D721Med (cell line): ENCODE data around the gene TKTL1.
"Not testable (repeated sequence)": the region's sequence is repeated elsewhere in the genome, so short reads cannot be mapped to it uniquely, and the experiment has no call there.

Experiments
- DNase-seq: peaks from one replicate; pipeline ENCODE4 v3.0.0; 2011; ENCODE audit warnings: low spot score; ENCODE audit not compliant: insufficient read length
- FAIRE-seq: peaks from 2 replicates; lab custom pipeline; 2011; peaks lifted over from hg19 to GRCh38; lab: Jason Lieb, UNC
- TF ChIP-seq, protein P1 (sequence below): IDR thresholded peaks from 2 replicates; pipeline ENCODE4 v1.5.1; 2012; ENCODE audit warnings: mild to moderate bottlenecking, control low read depth; ENCODE audit not compliant: insufficient read depth; ENCODE audit errors: missing control alignments

Gene TKTL1, protein sequence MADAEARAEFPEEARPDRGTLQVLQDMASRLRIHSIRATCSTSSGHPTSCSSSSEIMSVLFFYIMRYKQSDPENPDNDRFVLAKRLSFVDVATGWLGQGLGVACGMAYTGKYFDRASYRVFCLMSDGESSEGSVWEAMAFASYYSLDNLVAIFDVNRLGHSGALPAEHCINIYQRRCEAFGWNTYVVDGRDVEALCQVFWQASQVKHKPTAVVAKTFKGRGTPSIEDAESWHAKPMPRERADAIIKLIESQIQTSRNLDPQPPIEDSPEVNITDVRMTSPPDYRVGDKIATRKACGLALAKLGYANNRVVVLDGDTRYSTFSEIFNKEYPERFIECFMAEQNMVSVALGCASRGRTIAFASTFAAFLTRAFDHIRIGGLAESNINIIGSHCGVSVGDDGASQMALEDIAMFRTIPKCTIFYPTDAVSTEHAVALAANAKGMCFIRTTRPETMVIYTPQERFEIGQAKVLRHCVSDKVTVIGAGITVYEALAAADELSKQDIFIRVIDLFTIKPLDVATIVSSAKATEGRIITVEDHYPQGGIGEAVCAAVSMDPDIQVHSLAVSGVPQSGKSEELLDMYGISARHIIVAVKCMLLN

DNA sequence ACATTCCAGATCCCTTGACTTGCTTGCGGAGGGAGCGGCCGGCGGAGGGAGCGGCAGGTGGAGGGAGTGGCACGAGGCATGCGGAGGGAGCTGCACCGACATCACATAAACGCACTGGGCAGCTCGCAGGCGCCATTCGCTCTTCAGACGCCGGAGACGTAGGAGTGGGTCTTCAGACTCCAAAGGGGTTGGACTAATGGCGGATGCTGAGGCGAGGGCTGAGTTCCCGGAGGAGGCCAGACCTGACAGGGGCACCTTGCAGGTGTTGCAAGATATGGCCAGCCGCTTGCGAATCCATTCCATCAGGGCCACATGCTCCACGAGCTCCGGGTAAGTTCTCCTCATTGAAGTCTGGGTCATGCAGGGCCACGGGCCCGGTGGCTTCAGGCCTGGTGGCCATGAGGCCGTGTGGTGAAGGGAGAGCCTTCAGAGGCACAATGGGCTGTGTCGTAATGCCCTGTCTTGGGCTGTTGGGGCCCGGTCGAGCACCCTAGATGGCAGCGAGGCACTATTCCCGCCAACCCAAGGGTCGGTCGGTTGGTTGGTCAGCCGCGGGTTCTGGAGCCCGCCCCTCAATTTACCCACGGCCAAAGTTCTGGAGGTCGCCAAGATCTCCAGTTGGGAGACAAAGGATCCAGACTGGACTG is at the start of gene TKTL1:
TSS of gene TKTL1 (plus strand) at position 132 of the 647 bp plus-strand sequence. CDS start at position 197, 65 bp downstream.
- FAIRE-seq (no peak), DNase-seq (no peak)
- TF ChIP-seq, protein P1, sequence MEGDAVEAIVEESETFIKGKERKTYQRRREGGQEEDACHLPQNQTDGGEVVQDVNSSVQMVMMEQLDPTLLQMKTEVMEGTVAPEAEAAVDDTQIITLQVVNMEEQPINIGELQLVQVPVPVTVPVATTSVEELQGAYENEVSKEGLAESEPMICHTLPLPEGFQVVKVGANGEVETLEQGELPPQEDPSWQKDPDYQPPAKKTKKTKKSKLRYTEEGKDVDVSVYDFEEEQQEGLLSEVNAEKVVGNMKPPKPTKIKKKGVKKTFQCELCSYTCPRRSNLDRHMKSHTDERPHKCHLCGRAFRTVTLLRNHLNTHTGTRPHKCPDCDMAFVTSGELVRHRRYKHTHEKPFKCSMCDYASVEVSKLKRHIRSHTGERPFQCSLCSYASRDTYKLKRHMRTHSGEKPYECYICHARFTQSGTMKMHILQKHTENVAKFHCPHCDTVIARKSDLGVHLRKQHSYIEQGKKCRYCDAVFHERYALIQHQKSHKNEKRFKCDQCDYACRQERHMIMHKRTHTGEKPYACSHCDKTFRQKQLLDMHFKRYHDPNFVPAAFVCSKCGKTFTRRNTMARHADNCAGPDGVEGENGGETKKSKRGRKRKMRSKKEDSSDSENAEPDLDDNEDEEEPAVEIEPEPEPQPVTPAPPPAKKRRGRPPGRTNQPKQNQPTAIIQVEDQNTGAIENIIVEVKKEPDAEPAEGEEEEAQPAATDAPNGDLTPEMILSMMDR, result no peak

DNA sequence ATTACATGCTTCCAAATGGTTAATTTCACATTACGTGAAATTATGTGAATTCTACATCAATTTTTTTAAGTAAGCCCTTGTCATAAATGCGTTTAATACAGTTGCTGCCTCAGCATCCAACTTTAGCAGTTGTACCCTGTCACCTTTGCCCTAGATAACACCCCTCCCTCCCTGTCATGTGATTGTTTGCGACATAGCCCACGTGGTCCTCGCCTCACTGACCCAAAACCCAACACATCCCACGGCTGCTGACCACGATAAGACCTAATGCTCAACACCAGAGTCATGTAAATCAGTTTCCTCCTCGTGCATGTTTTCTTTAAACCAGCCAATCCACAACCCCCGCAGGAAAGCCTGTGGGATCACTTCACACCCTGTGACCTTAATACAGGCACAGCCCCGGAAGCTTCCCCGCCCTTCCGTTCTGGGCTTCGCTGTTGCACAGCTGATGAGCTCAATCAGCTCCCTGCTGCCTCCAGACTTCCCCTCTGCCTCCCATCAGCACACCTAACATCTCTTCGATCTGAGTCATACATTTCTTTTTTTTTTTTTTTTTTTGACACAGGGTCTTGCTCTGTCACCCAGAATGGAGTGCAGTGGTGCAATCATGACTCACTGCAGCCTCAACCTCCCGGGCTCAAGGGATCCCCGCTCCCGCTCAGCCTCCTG is 48.1 kb upstream of the TKTL1 start:
- not testable (repeated sequence) for FAIRE-seq, DNase-seq

DNA sequence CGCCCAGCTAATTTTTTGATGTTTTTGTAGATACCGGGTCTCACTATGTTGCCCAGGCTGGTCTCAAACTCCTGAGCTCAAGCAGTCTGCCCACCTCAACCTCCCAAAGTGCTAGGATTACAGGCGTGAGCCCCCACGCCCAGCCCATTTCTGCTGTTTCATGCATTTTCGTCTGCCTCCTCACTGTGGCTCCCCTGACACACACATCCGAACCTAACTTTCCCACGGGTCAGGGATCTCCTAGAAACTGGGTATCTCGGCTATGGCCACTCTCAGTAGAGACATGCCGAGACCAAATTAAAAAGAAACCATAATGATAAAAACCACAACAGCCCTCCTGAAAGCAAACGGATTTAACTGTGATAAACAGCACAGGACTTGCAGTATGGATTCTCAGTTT is 47.5 kb upstream of the TKTL1 start:
- FAIRE-seq, DNase-seq: not testable (repeated sequence)

DNA sequence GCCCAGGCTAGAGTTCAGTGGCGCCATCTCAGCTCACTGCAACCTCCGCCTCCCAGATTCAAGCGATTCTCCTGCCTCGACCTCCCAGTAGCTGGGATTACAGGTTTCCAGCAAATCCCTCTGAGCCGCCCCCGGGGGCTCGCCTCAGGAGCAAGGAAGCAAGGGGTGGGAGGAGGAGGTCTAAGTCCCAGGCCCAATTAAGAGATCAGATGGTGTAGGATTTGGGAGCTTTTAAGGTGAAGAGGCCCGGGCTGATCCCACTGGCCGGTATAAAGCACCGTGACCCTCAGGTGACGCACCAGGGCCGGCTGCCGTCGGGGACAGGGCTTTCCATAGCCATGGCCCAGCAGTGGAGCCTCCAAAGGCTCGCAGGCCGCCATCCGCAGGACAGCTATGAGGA is 38.3 kb upstream of the TKTL1 start, which contains the start of gene OPN1MW3:
TSS of gene OPN1MW3 (plus strand) at position 301 of the 400 bp plus-strand sequence. CDS start at position 339, 38 bp downstream.
- not testable (repeated sequence) for DNase-seq, FAIRE-seq

DNA sequence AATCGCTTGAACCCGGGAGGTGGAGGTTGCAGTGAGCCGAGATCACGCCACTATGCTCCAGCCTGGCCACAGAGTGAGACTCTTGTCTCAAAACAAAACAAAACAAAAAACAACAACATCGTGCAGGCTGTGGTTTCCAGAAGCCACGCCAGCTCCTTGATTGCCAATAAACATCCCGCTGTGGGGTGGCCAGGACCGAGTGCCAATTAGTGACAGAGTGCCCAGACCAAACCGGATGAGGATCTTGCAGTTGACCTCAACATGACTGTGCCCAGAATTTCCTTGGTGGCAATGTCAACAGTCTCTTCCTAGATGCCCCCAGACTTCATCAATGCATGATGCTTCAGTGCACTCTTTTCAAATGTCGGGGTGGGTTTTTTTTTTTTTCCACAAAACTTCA is 36.9 kb upstream of the TKTL1 start:
- FAIRE-seq, result not testable (repeated sequence)

DNA sequence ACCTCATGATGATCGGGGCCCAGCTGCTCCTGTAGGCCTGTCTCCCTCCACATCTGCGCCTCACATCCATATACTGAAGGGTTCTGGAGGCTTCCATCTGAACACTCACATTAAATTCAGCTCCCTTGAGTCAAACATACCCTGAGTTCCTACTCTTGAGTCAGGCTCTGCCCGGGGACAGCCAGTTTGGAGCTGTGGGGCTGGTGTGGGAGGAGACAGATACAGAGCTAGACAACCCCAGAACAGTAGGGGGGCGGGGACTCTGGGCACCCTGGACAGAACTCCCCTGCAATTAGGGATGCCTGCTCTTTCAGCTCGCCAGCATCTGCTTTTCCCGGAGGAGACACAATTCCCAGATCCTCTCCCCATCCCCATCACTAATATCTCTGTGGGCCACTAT is 32.5 kb upstream of the TKTL1 start:
- DNase-seq, FAIRE-seq: not testable (repeated sequence)

More for the DNA sequence above, 36.9 kb upstream of the TKTL1 start:
- DNase-seq, result not testable (repeated sequence)

DNA sequence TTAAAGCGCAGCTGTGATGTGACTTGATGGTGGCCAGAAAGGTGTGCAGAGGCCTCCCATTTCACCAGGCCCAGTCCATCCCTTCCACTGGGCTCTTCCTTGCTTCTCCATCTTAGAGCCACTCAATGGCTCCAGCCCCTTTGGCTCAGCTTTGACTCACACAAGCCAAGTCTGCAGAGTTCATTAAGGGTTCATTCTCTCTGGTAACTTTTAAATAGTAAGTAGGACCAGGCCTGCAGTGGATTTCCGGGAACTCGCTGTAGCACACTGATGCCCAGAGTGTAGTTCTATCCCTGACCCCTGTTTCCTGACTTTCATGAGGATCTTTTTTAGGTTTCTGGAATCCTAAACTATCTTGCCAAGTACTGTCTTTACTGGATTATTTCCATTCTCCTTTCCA is 26.4 kb upstream of the TKTL1 start:
- not testable (repeated sequence) for FAIRE-seq, DNase-seq

DNA sequence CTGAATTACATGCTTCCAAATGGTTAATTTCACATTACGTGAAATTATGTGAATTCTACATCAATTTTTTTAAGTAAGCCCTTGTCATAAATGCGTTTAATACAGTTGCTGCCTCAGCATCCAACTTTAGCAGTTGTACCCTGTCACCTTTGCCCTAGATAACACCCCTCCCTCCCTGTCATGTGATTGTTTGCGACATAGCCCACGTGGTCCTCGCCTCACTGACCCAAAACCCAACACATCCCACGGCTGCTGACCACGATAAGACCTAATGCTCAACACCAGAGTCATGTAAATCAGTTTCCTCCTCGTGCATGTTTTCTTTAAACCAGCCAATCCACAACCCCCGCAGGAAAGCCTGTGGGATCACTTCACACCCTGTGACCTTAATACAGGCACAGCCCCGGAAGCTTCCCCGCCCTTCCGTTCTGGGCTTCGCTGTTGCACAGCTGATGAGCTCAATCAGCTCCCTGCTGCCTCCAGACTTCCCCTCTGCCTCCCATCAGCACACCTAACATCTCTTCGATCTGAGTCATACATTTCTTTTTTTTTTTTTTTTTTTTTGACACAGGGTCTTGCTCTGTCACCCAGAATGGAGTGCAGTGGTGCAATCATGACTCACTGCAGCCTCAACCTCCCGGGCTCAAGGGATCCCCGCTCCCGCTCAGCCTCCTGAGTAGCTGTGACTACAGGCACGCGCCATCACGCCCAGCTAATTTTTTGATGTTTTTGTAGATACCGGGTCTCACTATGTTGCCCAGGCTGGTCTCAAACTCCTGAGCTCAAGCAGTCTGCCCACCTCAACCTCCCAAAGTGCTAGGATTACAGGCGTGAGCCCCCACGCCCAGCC is 10.9 kb upstream of the TKTL1 start:
- DNase-seq, FAIRE-seq: not testable (repeated sequence)

DNA sequence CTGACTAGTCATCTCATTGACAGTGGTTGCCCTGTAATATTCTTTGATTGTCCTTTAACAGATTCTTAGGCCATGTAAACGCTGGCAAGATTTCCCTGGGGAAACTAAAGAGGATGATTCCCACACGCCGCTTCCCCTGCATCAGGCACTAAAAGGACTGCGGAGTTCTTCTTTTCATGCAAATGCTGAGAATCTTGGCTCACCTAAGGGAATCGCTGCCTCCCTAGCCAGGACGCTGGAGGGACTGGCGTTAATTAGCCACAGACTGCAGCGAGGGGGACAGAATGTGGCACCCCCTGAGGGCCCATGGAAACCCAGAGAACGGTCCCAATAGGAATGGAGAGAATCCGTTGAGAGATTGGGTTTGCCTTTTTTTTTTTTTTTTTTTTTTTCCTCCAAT is 9.2 kb upstream of the TKTL1 start:
- not testable (repeated sequence) for DNase-seq

DNA sequence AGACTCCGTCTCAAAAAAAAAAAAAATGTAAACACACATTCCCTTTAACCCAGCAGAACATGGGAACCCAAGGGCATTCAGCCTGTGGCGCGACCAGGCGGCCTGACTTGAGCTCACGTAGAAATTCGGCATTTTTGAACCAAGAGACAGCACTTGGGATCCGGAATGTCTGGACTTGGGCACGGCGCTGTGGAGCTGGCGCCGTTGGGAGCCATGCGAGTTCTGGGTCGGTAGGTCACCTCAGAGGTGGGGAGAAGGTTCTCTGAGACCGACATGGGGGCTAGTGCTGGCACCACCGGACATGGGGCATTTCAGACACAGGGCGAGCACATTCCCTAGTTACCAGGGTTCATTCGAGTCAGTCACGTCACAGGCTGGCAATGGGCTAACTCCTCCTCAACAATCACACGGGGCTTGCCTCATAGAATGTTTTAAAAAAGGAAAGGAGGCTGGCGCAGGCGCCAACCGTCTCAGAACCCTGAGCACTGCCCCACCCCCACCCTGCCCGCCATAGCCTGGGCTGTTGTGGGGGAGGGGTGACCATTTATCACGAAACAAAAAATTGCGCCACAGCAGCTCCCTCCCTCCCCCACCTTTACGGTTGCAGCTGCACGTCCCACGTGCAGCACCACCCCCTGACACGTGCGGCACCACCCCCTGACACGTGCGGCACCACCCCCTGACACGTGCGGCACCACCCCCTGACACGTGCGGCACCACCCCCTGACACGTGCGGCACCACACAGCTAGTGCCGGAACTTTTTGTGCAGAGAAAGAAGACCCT is 612 bp upstream of the TKTL1 start, which contains the start of gene TEX28:
TSS of gene TEX28 (minus strand) at position 334 of the 784 bp plus-strand sequence. CDS start 3,007 bp downstream, outside the sequence.
- no peak for DNase-seq
- TF ChIP-seq, protein P1, result no peak
- FAIRE-seq, result no peak

More for the DNA sequence above, 9.2 kb upstream of the TKTL1 start:
- not testable (repeated sequence) for FAIRE-seq
